SK-N-SH treated with all-trans-retinoic acid at 6 μM for 48 hours (cell line): ENCODE measurements around the gene TYW1B.

ENCODE experiments used
- ARNTL ChIP-seq: fragments of 450-650 bp; formaldehyde crosslinking; IDR thresholded peaks from 2 replicates; pipeline ENCODE4 v1.5.0; 2020; ENCODE audit warnings: low read depth, mild to moderate bottlenecking, moderate library complexity, borderline replicate concordance
- ESRRG ChIP-seq: fragments of 250-450 bp; sonication (Bioruptor Pico); IDR thresholded peaks from 2 replicates; pipeline ENCODE4 v1.6.1; 2021; ENCODE audit warnings: mild to moderate bottlenecking
- GLIS3 ChIP-seq: fragments of 250-450 bp; sonication (Bioruptor Pico); IDR thresholded peaks from 2 replicates; pipeline ENCODE4 v1.5.0; 2020; ENCODE audit warnings: mild to moderate bottlenecking, moderate library complexity
- PATZ1 ChIP-seq: fragments of 250-450 bp; sonication (Bioruptor Pico); IDR thresholded peaks from 2 replicates; pipeline ENCODE4 v1.8.0; 2020; ENCODE audit warnings: mild to moderate bottlenecking, moderate library complexity, borderline replicate concordance
- PPARA ChIP-seq: fragments of 250-450 bp; sonication (Bioruptor Pico); IDR thresholded peaks from 2 replicates; pipeline ENCODE4 v1.5.0; 2020; ENCODE audit warnings: mild to moderate bottlenecking, borderline replicate concordance
- RARB ChIP-seq: fragments of 250-450 bp; sonication (Bioruptor Pico); IDR thresholded peaks from 2 replicates; pipeline ENCODE4 v1.8.0; 2021; ENCODE audit warnings: mild to moderate bottlenecking, moderate library complexity
- TCF4 ChIP-seq: fragments of 250-450 bp; sonication (Bioruptor Pico); IDR thresholded peaks from 2 replicates; pipeline ENCODE4 v1.8.0; 2021; ENCODE audit warnings: mild to moderate bottlenecking, moderate library complexity, borderline replicate concordance
- TSHZ2 ChIP-seq: fragments of 250-450 bp; sonication (Bioruptor Pico); IDR thresholded peaks from 2 replicates; pipeline ENCODE4 v1.5.0; 2020; ENCODE audit warnings: mild to moderate bottlenecking, moderate library complexity
- ZC3H10 ChIP-seq: fragments of 250-450 bp; sonication (Bioruptor Pico); IDR thresholded peaks from 2 replicates; pipeline ENCODE4 v1.5.1; 2021; ENCODE audit warnings: mild to moderate bottlenecking, moderate library complexity
- ZNF8 ChIP-seq: fragments of 450-650 bp; formaldehyde crosslinking; IDR thresholded peaks from 2 replicates; pipeline ENCODE4 v1.5.0; 2020; ENCODE audit warnings: mild to moderate bottlenecking, moderate library complexity
- TF ChIP-seq, protein P1 (sequence below): fragments of 250-450 bp; sonication (Bioruptor Pico); IDR thresholded peaks from 2 replicates; pipeline ENCODE4 v1.5.1; 2020; ENCODE audit warnings: low read depth, mild to moderate bottlenecking, moderate library complexity
- TF ChIP-seq, protein P2 (sequence below): fragments of 250-450 bp; sonication (Bioruptor Pico); IDR thresholded peaks from 2 replicates; pipeline ENCODE4 v1.5.1; 2021; ENCODE audit warnings: mild to moderate bottlenecking, moderate library complexity

- TF ChIP-seq, protein P1, sequence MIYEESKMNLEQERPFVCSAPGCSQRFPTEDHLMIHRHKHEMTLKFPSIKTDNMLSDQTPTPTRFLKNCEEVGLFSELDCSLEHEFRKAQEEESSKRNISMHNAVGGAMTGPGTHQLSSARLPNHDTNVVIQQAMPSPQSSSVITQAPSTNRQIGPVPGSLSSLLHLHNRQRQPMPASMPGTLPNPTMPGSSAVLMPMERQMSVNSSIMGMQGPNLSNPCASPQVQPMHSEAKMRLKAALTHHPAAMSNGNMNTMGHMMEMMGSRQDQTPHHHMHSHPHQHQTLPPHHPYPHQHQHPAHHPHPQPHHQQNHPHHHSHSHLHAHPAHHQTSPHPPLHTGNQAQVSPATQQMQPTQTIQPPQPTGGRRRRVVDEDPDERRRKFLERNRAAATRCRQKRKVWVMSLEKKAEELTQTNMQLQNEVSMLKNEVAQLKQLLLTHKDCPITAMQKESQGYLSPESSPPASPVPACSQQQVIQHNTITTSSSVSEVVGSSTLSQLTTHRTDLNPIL (CRISPR knock-in tag): no peak
- no peak for TF ChIP-seq ESRRG (CRISPR knock-in tag)
- TF ChIP-seq TCF4 (CRISPR knock-in tag): no peak
- TF ChIP-seq TSHZ2 (CRISPR knock-in tag): no peak
- no peak for TF ChIP-seq RARB (CRISPR knock-in tag)
- TF ChIP-seq, protein P2, sequence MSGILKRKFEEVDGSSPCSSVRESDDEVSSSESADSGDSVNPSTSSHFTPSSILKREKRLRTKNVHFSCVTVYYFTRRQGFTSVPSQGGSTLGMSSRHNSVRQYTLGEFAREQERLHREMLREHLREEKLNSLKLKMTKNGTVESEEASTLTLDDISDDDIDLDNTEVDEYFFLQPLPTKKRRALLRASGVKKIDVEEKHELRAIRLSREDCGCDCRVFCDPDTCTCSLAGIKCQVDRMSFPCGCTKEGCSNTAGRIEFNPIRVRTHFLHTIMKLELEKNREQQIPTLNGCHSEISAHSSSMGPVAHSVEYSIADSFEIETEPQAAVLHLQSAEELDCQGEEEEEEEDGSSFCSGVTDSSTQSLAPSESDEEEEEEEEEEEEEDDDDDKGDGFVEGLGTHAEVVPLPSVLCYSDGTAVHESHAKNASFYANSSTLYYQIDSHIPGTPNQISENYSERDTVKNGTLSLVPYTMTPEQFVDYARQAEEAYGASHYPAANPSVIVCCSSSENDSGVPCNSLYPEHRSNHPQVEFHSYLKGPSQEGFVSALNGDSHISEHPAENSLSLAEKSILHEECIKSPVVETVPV (CRISPR knock-in tag): no peak
- no peak for TF ChIP-seq GLIS3 (CRISPR knock-in tag)
- no peak for TF ChIP-seq PPARA (CRISPR knock-in tag)
- TF ChIP-seq ARNTL (CRISPR knock-in tag): no peak
- TF ChIP-seq ZNF8: no peak
- TF ChIP-seq PATZ1 (CRISPR knock-in tag): no peak
- no peak for TF ChIP-seq ZC3H10 (CRISPR knock-in tag)
Measured at GRCh38 chr7:72760602-72761001, 67.4 kb downstream of the TYW1B start.
